HEK293 (cell line): ENCODE results near the gene PLXNA2.

Experiments
- CTCF ChIA-PET: fragments of 350-600 bp; formaldehyde crosslinking; extraction: SDS; loops from one replicate; lab custom pipeline; 2021; ENCODE audit warnings: antibody characterized with exemption; lab: Yijun Ruan, JAX
- POLR2A ChIA-PET: fragments of 300-600 bp; formaldehyde crosslinking; extraction: SDS; loops from one replicate; lab custom pipeline; 2020; ENCODE audit warnings: antibody characterized with exemption, inconsistent platforms; lab: Yijun Ruan, JAX
- H3K27ac ChIP-seq: fragments of 200-500 bp; sonication (Bioruptor generic); 2 replicates; pipeline ENCODE4 v1.5.1; 2014; ENCODE audit warnings: low read depth, low read length, control low read depth, inconsistent platforms; ENCODE audit errors: extremely low read depth
- H3K36me3 ChIP-seq, 2 experiments: fragments of 200-500 bp in 1 of 2; sonication (Bioruptor generic) in 1 of 2; 1 replicate in 1 of 2; 2 replicates in 1 of 2; pipeline ENCODE4 v1.5.1; 2014 to 2017; ENCODE audit warnings: inconsistent platforms in 2 of 2, low read length in 2 of 2; ENCODE audit not compliant: control insufficient read depth in 2 of 2, insufficient read depth in 1 of 2
- H3K4me1 ChIP-seq: fragments of 200-500 bp; sonication (Bioruptor generic); 2 replicates; pipeline ENCODE4 v1.5.1; 2014; ENCODE audit warnings: mild to moderate bottlenecking, low read length, inconsistent platforms; ENCODE audit not compliant: control insufficient read depth, insufficient read depth
- H3K4me3 ChIP-seq: 2 replicates; pipeline ENCODE4 v1.5.1; 2011; ENCODE audit warnings: low read depth, mild to moderate bottlenecking, control low read depth, low read length, moderate library complexity
- H3K9me3 ChIP-seq: fragments of 200-500 bp; sonication (Bioruptor generic); 2 replicates; pipeline ENCODE4 v1.5.1; 2014; ENCODE audit warnings: low read depth, low read length, inconsistent platforms; ENCODE audit not compliant: control insufficient read depth, insufficient read depth
- INSM2 ChIP-seq: fragments of 450-650 bp; formaldehyde crosslinking; IDR thresholded peaks from 2 replicates; pipeline ENCODE4 v1.5.1; 2016; ENCODE audit warnings: missing biosample characterization, missing genetic modification characterization
- KLF8 ChIP-seq: fragments of 450-650 bp; formaldehyde crosslinking; IDR thresholded peaks from 2 replicates; pipeline ENCODE4 v1.5.1; 2016; ENCODE audit warnings: missing biosample characterization, missing genetic modification characterization
- YY2 ChIP-seq: fragments of 450-650 bp; formaldehyde crosslinking; IDR thresholded peaks from 2 replicates; pipeline ENCODE4 v1.5.1; 2016; ENCODE audit warnings: missing biosample characterization, missing genetic modification characterization
- ZBTB7A ChIP-seq: fragments of 450-650 bp; formaldehyde crosslinking; IDR thresholded peaks from 2 replicates; pipeline ENCODE4 v1.5.1; 2016; ENCODE audit warnings: low read depth, missing biosample characterization, missing genetic modification characterization
- ZNF112 ChIP-seq: fragments of 450-650 bp; formaldehyde crosslinking; IDR thresholded peaks from 2 replicates; pipeline ENCODE4 v1.5.0; 2017; ENCODE audit warnings: missing biosample characterization, missing genetic modification characterization
- ZNF155 ChIP-seq: fragments of 450-650 bp; formaldehyde crosslinking; IDR thresholded peaks from 2 replicates; pipeline ENCODE4 v1.5.1; 2016; ENCODE audit warnings: missing biosample characterization, missing genetic modification characterization
- ZNF23 ChIP-seq: fragments of 450-650 bp; formaldehyde crosslinking; IDR thresholded peaks from 2 replicates; pipeline ENCODE4 v1.5.1; 2016; ENCODE audit warnings: missing biosample characterization, missing genetic modification characterization, borderline replicate concordance
- ZNF239 ChIP-seq: fragments of 450-650 bp; formaldehyde crosslinking; IDR thresholded peaks from 2 replicates; pipeline ENCODE4 v1.5.1; 2016; ENCODE audit warnings: missing biosample characterization, missing genetic modification characterization
- ZNF26 ChIP-seq: fragments of 450-650 bp; formaldehyde crosslinking; IDR thresholded peaks from 2 replicates; pipeline ENCODE4 v1.5.1; 2016; ENCODE audit warnings: missing biosample characterization, missing genetic modification characterization
- ZNF324 ChIP-seq: fragments of 450-650 bp; formaldehyde crosslinking; IDR thresholded peaks from 2 replicates; pipeline ENCODE4 v1.5.1; 2016; ENCODE audit warnings: missing biosample characterization, missing genetic modification characterization
- ZNF354C ChIP-seq: fragments of 450-650 bp; formaldehyde crosslinking; IDR thresholded peaks from 2 replicates; pipeline ENCODE4 v1.5.1; 2016; ENCODE audit warnings: missing biosample characterization, missing genetic modification characterization, low read depth, borderline replicate concordance
- ZNF639 ChIP-seq: fragments of 450-650 bp; formaldehyde crosslinking; IDR thresholded peaks from 2 replicates; pipeline ENCODE4 v1.5.1; 2016; ENCODE audit warnings: missing biosample characterization, missing genetic modification characterization
- ZNF645 ChIP-seq: fragments of 450-650 bp; formaldehyde crosslinking; IDR thresholded peaks from 2 replicates; pipeline ENCODE4; 2016; ENCODE audit warnings: missing biosample characterization, missing genetic modification characterization
- ZNF664 ChIP-seq: fragments of 450-650 bp; formaldehyde crosslinking; IDR thresholded peaks from 2 replicates; pipeline ENCODE4 v1.5.1; 2016; ENCODE audit warnings: missing biosample characterization, missing genetic modification characterization
- ZNF707 ChIP-seq: fragments of 450-650 bp; formaldehyde crosslinking; IDR thresholded peaks from 2 replicates; pipeline ENCODE4 v1.5.1; 2016; ENCODE audit warnings: missing biosample characterization, missing genetic modification characterization
- ZNF837 ChIP-seq: fragments of 450-650 bp; formaldehyde crosslinking; IDR thresholded peaks from 2 replicates; pipeline ENCODE4 v1.5.1; 2016; ENCODE audit warnings: missing biosample characterization, missing genetic modification characterization
- ZXDB ChIP-seq: fragments of 450-650 bp; formaldehyde crosslinking; IDR thresholded peaks from 2 replicates; pipeline ENCODE4 v1.5.1; 2016; ENCODE audit warnings: missing biosample characterization, missing genetic modification characterization

PLXNA2 gene

GRCh38 chr1:208052926-208053407 is 191.2 kb downstream of the PLXNA2 start:
- ChIA-PET CTCF (interaction anchor here (1.5 kb wide), 1 partner anchor 185 kb away, joined by 4 read pairs; no protein-coding TSS in a partner anchor), POLR2A (no interaction called here)
- Histone ChIP-seq H3K4me3 (no peak overlapping the region), H3K27ac (no peak overlapping the region), H3K36me3 (peaks cover 0 to 25% of the 10 kb centered on the region in 2 experiments; a peak in 1 of 3 replicates), H3K9me3 (no peaks in the 10 kb centered on the region), H3K4me1 (no peaks in the 10 kb centered on the region)
- TF ChIP-seq ZXDB (tag by site-specific recombination) (no peak), ZNF664 (tag by site-specific recombination) (peak; percentile 90)

- POLR2A ChIA-PET, result no interaction called here
- CTCF ChIA-PET, result interaction anchor here (1.5 kb wide), 1 partner anchor 186 kb away, joined by 4 read pairs; no protein-coding TSS in a partner anchor
- Histone ChIP-seq H3K9me3 (no peaks in the 10 kb centered on the region), H3K27ac (no peak overlapping the region), H3K4me1 (no peaks in the 10 kb centered on the region), H3K36me3 (peaks cover 0 to 25% of the 10 kb centered on the region in 2 experiments; a peak in 1 of 3 replicates), H3K4me3 (no peak overlapping the region)
- no peak for TF ChIP-seq ZNF324 (tag by site-specific recombination)
- TF ChIP-seq ZNF639 (tag by site-specific recombination), result no peak
- TF ChIP-seq ZNF664 (tag by site-specific recombination), result no peak
- no peak for TF ChIP-seq KLF8 (tag by site-specific recombination)
- no peak for TF ChIP-seq ZNF645
- no peak for TF ChIP-seq ZNF112 (tag by site-specific recombination)
- TF ChIP-seq INSM2 (tag by site-specific recombination), result no peak
- no peak for TF ChIP-seq ZBTB7A (tag by site-specific recombination)
- TF ChIP-seq YY2 (tag by site-specific recombination), result no peak
- TF ChIP-seq ZNF707 (tag by site-specific recombination), result no peak
- TF ChIP-seq ZNF23 (tag by site-specific recombination), result no peak
- TF ChIP-seq ZNF155 (tag by site-specific recombination), result no peak
- TF ChIP-seq ZNF837, result no peak
- TF ChIP-seq ZNF354C (tag by site-specific recombination), result no peak
- TF ChIP-seq ZNF239 (tag by site-specific recombination), result no peak
- TF ChIP-seq ZNF26 (tag by site-specific recombination), result no peak
Observed at GRCh38 chr1:208052135-208052534, 192.0 kb downstream of the PLXNA2 start.
